GM19043 (cell line): ENCODE measurements around the gene BHLHE41.

Source experiments
- ATAC-seq: cut with Tn5 transposase; IDR thresholded peaks from one replicate; pipeline ENCODE4 v1.9.1; 2021; ENCODE audit warnings: low read depth; ENCODE audit not compliant: unreplicated experiment

The BHLHE41 gene

GRCh38 chr12:26090836-26091510 lies 33.9 kb downstream of the BHLHE41 start:
- no peak for ATAC-seq

- ATAC-seq: peak; percentile 97
Observed at GRCh38 chr12:26088998-26089397, 35.8 kb downstream of the BHLHE41 start.

GRCh38 chr12:26086936-26087335 lies 37.9 kb downstream of the BHLHE41 start:
- no peak for ATAC-seq

GRCh38 chr12:26080911-26081310 lies 43.9 kb downstream of the BHLHE41 start:
- ATAC-seq: no peak

GRCh38 chr12:26077915-26078702 lies 46.7 kb downstream of the BHLHE41 start:
- no peak for ATAC-seq
